ENCODE results near the gene PTDSS2.

- no peak; the same call in 1 of the 2 replicates for TF ChIP-seq CTCF (IDR thresholded peaks at IDR 0.05; ENCODE audit: low read length)
- no peak for TF ChIP-seq EZH2 (IDR thresholded peaks at IDR 0.05; ENCODE audit: borderline replicate concordance, low read length)
Measured at GRCh38 chr11:406796-407650, 43.1 kb upstream of the PTDSS2 start.
